SIG-M5 treated with dmso at 0.1 percent for 504 hours (cell line): ENCODE results near the gene LCN12.
A peak's percentile ranks its signal among the peaks of the same experiment; 100 is the strongest.

Source experiments
- DNase-seq: peaks from one replicate; lab custom pipeline; 2025; ENCODE audit not compliant: unreplicated experiment; lab: John Stamatoyannopoulos, UW

The LCN12 gene

GRCh38 chr9:136926749-136927148 is 25.3 kb upstream of the LCN12 start:
- no peak for DNase-seq

- no peak for DNase-seq
Observed at GRCh38 chr9:136927343-136928271, 24.5 kb upstream of the LCN12 start.

GRCh38 chr9:136928591-136928990 is 23.5 kb upstream of the LCN12 start:
- DNase-seq, result peak; percentile 50

DNA sequence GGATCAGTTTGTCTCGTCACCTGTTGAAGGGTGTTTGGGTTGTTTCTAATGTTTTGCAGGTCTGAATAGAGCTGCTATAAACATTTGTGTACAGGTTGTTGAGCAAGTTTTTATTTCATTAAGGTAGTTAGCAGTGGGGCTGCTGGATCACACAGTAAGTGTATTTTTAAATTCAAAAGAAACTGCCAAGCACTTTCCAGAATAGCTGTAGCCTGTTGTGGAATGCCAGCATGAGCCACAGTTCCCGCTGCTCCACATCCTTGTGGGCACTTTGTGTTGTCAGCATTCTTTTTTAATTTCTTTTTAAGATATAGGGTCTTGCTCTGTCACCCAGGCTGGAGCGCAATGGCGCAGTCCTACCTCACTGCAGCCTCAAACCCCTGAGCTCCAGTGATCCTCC is 22.1 kb upstream of the LCN12 start:
- DNase-seq, result no peak

GRCh38 chr9:136931611-136932130 is 20.4 kb upstream of the LCN12 start:
- no peak for DNase-seq

DNA sequence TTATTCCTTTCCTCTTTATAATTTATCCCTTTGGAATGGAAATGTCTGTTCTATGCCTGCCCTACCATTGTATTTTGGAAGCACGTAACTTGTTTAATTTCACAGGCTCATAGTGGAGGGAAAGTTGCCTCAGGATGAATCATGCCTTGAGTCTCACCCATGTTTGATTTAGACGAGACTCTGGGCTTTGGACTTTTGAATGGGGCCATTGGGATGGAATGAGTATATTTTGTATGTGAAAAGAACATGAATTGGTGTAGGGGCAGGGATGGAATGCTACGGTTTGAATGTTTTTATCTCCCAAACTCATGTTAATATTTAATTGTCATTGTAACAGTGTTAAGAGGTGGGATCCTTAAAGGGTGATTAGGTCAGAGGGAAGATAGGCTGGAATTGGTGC is 17.8 kb upstream of the LCN12 start:
- no peak for DNase-seq

GRCh38 chr9:136935651-136936050 is 16.4 kb upstream of the LCN12 start:
- DNase-seq, result peak; percentile 69

DNA sequence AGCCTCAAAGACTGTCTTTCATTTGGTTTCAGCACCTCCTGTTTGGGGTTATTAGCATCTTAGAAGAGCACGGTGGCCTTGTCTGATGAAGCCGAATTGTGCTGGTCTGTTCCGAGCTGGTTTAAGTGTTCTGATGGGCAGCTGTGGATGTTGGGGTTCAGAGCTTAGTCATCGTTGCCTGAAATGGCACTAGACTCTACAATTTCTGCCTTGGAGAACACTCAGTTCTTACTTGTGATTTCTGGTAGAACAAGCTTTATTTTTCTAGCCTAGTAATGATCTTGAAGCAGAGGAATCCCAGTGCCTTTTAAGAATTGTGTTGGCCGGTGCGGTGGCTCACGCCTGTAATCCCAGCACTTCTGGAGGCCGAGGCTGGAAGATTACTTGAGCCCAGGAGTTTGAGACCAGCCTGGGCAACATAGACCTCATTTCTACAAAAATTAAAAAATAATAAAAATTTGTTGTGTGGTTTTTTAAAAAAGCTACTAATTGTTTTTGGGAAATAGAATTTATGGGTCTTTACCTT is 15.4 kb upstream of the LCN12 start:
- no peak for DNase-seq

- no peak for DNase-seq
Observed at GRCh38 chr9:136937186-136938001, 14.7 kb upstream of the LCN12 start.

DNA sequence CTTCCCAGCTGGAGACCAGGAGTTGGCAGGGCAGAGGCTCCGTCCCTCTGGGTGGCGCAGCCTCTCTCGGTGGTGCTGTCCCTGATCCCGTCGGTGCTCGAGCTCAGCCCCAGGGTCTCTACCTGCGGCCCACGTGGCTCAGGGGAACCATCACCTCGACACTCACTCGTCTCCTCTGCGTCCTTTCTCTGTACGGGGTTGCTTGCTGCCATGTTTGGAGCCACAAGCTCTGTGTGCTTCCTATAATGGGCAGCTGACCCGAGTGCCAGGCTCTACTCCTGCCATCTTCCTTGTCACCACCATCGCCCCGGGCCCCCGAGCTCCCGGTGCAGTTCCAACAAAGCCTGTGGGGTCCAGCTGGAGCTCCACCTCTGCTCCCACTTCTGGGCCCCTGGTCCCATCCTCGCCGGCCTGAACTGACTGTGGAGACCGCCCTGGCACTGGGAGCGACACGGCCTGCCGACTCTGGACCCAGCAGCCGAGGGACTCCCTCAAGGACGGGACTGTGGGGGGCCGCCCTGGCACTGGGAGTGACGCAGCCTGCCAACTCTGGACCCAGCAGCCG is 12.6 kb upstream of the LCN12 start:
- no peak for DNase-seq

GRCh38 chr9:136939996-136940525 is 12.0 kb upstream of the LCN12 start:
- no peak for DNase-seq

- no peak for DNase-seq
Observed at GRCh38 chr9:136940526-136941230, 11.4 kb upstream of the LCN12 start.

GRCh38 chr9:136941231-136942111 is 10.6 kb upstream of the LCN12 start:
- DNase-seq, result no peak

- no peak for DNase-seq
Observed at GRCh38 chr9:136942112-136942880, 9.8 kb upstream of the LCN12 start.

DNA sequence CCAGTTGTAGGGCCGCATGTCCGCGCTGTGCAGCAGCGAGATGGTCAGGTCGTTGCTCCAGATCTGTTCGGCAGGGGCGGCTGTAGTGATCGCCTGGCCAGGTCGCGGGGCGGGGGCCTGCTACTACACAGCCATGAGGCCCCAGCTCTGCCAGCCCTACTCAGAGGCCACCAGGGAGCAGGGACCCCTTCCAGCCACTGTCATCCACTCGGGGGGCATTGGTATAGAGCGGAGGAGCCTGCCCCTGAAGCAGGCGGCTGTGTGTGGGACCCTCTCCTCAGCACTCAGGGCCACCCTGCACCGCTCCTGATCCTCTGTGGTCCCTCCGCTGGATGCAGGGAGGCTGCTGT is 9.2 kb upstream of the LCN12 start:
- no peak for DNase-seq

GRCh38 chr9:136943291-136944211 is 8.5 kb upstream of the LCN12 start:
- DNase-seq, result no peak

DNA sequence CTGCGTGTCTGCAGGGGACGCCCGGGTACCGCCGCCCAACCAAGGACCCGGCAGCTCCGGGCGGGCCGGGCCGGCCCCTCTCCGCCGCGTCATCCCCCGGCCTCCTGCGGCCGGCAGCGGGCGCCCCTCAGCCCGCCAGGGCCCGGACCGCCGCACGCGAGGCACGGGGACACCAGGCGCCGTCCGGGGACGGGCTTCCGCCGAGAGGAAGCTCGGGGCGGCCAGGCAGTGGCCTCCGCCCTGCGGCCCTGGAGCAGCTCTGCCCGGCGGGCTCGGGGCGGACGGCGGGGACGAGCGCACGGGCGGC is 7.9 kb upstream of the LCN12 start:
- no peak for DNase-seq
